RWPE2 (cell line): Measurements from ENCODE around the gene TLK1.

ENCODE experiments used
- ATAC-seq: fragments of 200-7000 bp; cut with Tn5 transposase; 3 replicates; pipeline ENCODE4 v1.9.1; 2021; ENCODE audit warnings: low read depth
- DNase-seq: peaks from one replicate; pipeline ENCODE4 v3.0.0-alpha.2; 2020; ENCODE audit warnings: low spot score
- H3K27ac ChIP-seq: fragments of 450-650 bp; 2 replicates; pipeline ENCODE4 v1.5.1; 2017; ENCODE audit warnings: mild to moderate bottlenecking; ENCODE audit not compliant: poor library complexity, severe bottlenecking
- H3K27me3 ChIP-seq: fragments of 250-450 bp; sonication (Bioruptor Pico); 2 replicates; pipeline ENCODE4 v1.5.1; 2021; ENCODE audit warnings: mild to moderate bottlenecking, moderate library complexity; ENCODE audit not compliant: insufficient read depth, poor library complexity, severe bottlenecking
- H3K36me3 ChIP-seq: fragments of 250-450 bp; sonication (Bioruptor Pico); 2 replicates; pipeline ENCODE4 v1.5.1; 2020; ENCODE audit warnings: low read depth, mild to moderate bottlenecking, moderate library complexity
- H3K4me1 ChIP-seq: fragments of 250-450 bp; sonication (Bioruptor Pico); 2 replicates; pipeline ENCODE4 v1.5.1; 2021; ENCODE audit warnings: mild to moderate bottlenecking, moderate library complexity; ENCODE audit not compliant: insufficient read depth, poor library complexity, severe bottlenecking
- H3K4me3 ChIP-seq: fragments of 250-450 bp; sonication (Bioruptor Pico); 2 replicates; pipeline ENCODE4 v1.5.1; 2021; ENCODE audit warnings: mild to moderate bottlenecking, moderate library complexity; ENCODE audit not compliant: severe bottlenecking
- H3K9me3 ChIP-seq: fragments of 250-450 bp; sonication (Bioruptor Pico); 2 replicates; pipeline ENCODE4 v1.5.1; 2021; ENCODE audit warnings: mild to moderate bottlenecking, moderate library complexity; ENCODE audit not compliant: severe bottlenecking
- CTCF ChIP-seq: fragments of 450-650 bp; IDR thresholded peaks from one replicate; pipeline ENCODE4 v1.5.1; 2017; ENCODE audit warnings: mild to moderate bottlenecking, moderate library complexity; ENCODE audit not compliant: poor library complexity, severe bottlenecking

The TLK1 gene

GRCh38 chr2:171072164-171072563 is 88.5 kb downstream of the TLK1 start:
- no peaks in the 10 kb centered on the region for H3K4me1 ChIP-seq
- no peaks in the 10 kb centered on the region for H3K27me3 ChIP-seq
- H3K27ac ChIP-seq = no peak overlapping the region
- H3K4me3 ChIP-seq = no peak overlapping the region
- no peak for TF ChIP-seq CTCF
- H3K36me3 ChIP-seq = peaks cover 26% of the 10 kb centered on the region
- no peak for ATAC-seq
- no peaks in the 10 kb centered on the region for H3K9me3 ChIP-seq
- DNase-seq = no peak

GRCh38 chr2:171069286-171069956 is 91.3 kb downstream of the TLK1 start:
- Histone ChIP-seq H3K4me1 (no peaks in the 10 kb centered on the region), H3K27me3 (no peaks in the 10 kb centered on the region), H3K36me3 (peaks cover 18% of the 10 kb centered on the region), H3K9me3 (no peaks in the 10 kb centered on the region), H3K4me3 (no peak overlapping the region), H3K27ac (no peak overlapping the region)
- ATAC-seq (no peak), DNase-seq (no peak)
- no peak for TF ChIP-seq CTCF

- TF ChIP-seq CTCF = no peak
- H3K36me3 ChIP-seq = peaks cover 8% of the 10 kb centered on the region
- H3K27ac ChIP-seq = no peak overlapping the region
- no peaks in the 10 kb centered on the region for H3K9me3 ChIP-seq
- no peaks in the 10 kb centered on the region for H3K4me1 ChIP-seq
- ATAC-seq (no peak), DNase-seq (no peak)
- no peaks in the 10 kb centered on the region for H3K27me3 ChIP-seq
- no peak overlapping the region for H3K4me3 ChIP-seq
Measured at GRCh38 chr2:171066110-171066509, 94.6 kb downstream of the TLK1 start.

- no peak for TF ChIP-seq CTCF
- no peak overlapping the region for H3K4me3 ChIP-seq
- DNase-seq (no peak), ATAC-seq (no peak)
- no peaks in the 10 kb centered on the region for H3K4me1 ChIP-seq
- H3K36me3 ChIP-seq = peaks cover 85% of the 10 kb centered on the region
- H3K27me3 ChIP-seq = no peaks in the 10 kb centered on the region
- no peak overlapping the region for H3K27ac ChIP-seq
- H3K9me3 ChIP-seq = no peaks in the 10 kb centered on the region
Measured at GRCh38 chr2:171057575-171057974, 103.1 kb downstream of the TLK1 start.

- no peak for ATAC-seq
Measured at GRCh38 chr2:171056307-171056706, 104.4 kb downstream of the TLK1 start.

More at GRCh38 chr2:171056307-171056706, 104.4 kb downstream of the TLK1 start:
- Histone ChIP-seq H3K4me1 (no peaks in the 10 kb centered on the region), H3K36me3 (peaks cover 91% of the 10 kb centered on the region), H3K9me3 (no peaks in the 10 kb centered on the region), H3K27me3 (no peaks in the 10 kb centered on the region), H3K4me3 (no peak overlapping the region), H3K27ac (no peak overlapping the region)
- no peak for DNase-seq
- TF ChIP-seq CTCF = no peak
